GOT3 (cell line): ENCODE data around the gene PDE4D.
"Not testable (repeated sequence)": the region's sequence is repeated elsewhere in the genome, so short reads cannot be mapped to it uniquely, and the experiment has no call there.

Experiments used
- DNase-seq: peaks from one replicate; lab custom pipeline; 2025; ENCODE audit warnings: mixed read lengths; lab: John Stamatoyannopoulos, UW

Gene PDE4D

DNA sequence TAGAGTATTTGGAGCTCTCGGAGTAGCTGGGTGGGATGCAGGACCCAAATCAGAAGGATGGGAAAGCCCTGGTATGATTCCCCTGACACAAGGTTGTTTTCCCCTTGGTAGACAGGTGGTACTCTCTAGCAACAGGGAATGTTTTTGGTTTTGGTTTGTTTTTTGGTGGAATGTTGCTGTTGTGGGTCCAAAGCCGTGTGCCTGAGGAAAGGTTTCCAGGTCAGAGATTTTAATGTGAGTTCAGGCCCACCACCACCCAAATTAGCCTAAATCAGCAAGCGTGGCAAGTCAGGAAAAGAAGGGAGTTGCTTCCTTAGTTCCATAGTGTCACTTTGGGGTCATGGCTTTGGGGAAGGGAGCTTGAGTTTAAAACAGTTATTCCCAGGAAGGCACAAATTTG is 925.2 kb downstream of the PDE4D start:
- no peak for DNase-seq

- DNase-seq = no peak
These were observed 925.8 kb downstream of the PDE4D start for GRCh38 chr5:58967597-58968281.

DNA sequence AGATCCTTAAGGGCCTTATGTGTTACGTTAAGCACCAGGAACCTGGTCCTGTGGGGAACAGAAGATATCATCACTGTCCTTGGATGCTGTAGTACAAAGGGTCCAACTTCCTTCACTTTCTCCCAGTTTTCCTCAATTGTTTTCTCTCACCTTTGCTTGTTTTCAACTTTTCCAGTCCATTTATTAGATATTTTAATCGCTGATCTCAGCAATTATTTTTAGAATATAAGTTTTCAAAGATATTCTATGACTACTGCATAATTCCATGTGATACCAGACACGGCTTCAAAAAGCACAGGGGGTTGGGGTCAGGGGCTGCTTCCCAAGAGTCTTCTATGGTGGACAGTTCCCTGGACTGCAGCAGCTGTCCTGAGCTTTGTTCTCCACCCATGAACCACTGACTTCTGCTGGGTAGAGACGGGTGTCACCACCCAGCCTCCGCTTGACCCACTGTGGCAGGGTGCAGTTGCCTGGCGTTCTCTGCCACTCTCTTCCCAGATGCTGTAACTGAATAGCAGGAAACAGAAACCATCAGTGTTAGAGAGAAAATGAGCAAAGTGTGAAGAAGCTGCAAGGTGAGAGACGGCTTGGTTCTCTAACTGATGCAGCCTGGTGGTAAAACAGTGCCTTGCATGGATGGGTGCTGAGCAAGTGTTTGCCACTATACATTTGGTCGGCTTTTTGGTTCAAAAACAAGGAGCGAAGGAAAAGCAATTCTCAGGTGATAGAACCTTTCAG is 927.7 kb downstream of the PDE4D start:
- no peak for DNase-seq

GRCh38 chr5:58963821-58964220 is 929.7 kb downstream of the PDE4D start:
- DNase-seq = no peak

GRCh38 chr5:58963361-58963760 is 930.2 kb downstream of the PDE4D start:
- DNase-seq = no peak

DNA sequence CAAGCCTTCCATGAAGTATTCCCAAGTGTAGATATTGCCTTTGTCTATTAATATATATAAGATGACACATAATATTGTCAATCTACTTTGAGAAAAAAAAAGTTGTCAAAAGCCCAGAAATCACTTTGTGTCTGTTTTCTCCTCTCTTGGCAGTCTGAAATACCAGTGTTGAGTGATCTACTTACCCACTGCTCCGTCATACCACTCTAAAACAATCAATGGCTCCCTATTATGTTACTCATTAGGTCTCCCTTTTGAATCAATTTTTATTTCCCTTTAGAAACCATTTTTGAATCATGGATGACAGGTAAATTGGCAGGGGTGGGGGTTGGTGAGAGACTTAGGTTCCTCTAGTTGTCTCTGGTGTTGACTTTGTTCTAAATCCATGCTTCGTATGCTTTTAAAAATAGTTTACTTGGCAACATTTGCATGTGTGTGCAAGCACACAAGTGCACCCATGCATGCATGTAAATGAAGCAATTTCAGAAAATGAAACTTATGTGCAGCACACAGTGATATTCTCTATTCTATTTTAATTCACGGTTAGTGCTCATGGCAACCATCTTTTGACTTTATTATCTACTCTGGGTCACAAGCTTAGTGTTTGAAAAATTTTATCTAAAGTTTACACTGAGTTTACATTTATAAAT is 931.8 kb downstream of the PDE4D start:
- no peak for DNase-seq

- DNase-seq = no peak
These were observed 934.8 kb downstream of the PDE4D start for GRCh38 chr5:58958701-58959100.

GRCh38 chr5:58953218-58953617 is 940.3 kb downstream of the PDE4D start:
- not testable (repeated sequence) for DNase-seq

DNA sequence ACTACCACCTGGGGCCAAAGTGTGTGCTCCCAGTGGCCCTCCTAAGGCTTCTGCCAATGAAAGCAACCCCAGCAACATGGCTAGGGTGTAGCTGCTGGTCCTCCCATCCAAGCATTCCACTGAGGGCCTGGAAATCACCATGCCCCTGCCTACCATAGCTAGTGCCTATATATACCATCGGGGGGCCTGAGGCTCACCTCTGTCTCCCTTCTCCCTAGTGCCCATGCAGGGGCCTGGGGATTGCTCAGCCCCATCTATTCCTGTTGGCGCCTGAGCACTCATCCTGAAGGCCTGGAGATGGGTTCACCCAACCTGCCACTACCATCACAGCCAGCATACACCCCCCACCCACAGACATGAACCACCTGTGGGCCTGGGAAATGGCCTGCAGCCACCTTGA is 943.3 kb downstream of the PDE4D start:
- DNase-seq = no peak

DNA sequence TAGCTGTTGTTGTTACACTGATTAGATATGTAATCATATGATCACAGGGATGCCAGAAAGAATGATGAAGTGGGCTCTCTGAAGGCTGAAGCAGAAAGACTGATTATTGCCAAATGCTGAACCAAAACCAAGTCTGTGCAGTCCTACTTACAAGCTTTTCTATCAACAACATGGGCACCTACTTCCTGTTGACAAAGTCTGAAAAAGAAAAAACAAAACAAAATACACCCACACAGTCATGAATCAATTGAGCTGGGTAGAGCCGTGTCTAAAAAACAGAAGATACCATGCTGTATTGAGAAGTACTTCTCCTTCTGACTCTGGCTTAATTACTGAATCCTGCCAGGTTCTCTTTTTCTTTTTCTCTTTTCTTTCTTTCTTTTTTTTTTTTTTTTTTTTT is 947.3 kb downstream of the PDE4D start:
- DNase-seq = no peak

- DNase-seq = no peak
These were observed 949.3 kb downstream of the PDE4D start for GRCh38 chr5:58944221-58944620.

DNA sequence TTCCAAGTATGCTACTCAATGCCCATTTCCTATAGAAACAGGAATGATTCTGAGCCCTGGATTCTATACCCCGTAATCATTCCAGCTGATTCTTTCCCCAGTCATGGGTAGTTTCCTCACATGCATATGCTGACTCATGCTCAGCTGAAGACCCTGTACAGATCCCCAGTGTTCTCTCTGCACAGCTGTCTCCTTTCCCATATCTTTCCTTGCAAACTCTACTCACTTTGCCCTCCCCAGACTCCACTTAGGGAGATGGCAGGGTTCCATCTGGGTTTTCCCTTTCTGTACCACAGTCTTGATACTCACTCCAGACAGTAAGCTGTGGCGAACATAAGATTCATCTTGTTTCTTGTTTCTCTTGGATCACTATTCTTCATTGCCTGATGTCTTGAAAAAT is 953.1 kb downstream of the PDE4D start:
- no peak for DNase-seq

DNA sequence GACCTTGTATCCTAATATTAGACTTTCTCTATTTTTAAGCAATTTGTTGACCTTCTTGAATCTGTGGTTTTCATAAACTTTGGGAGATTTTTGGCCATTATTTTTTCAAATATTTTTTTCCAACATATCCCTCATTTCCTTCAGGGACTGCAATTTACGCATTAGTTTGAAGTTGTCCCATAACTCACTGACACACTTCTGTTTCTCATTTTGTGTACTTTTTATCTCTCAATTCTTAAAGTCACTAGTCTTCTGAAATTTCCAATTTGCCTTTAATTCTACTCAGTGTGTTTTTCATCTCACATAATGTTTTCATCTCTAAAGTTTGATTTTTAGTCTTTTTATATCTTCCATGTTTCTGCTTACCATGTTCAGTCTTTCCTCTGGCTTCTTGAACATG is 953.9 kb downstream of the PDE4D start:
- DNase-seq = no peak

GRCh38 chr5:58938563-58939424 is 954.7 kb downstream of the PDE4D start:
- DNase-seq = no peak

- no peak for DNase-seq
These were observed 956.4 kb downstream of the PDE4D start for GRCh38 chr5:58937031-58937681.

DNA sequence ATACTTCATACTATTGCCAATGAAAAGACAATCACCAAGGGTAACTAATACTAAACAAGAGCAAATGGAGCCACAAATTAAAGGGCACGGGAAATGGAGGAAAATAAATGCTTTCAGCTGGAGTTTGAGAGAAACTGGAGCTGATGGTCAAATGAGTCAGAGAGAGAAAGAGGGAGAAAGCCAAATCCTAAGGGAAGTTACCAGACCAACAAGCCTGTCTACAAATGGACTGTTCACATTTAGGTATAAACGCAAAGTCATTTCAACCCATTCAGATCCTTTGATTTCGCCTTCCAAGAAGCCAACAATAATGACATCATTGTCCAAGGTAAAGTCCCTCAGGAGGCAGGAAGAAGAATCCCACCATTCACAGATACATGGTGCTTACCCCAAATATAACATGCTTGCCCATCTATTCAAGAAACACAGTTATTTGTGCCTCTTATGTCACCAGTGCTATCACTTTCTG is 958.9 kb downstream of the PDE4D start:
- no peak for DNase-seq

DNA sequence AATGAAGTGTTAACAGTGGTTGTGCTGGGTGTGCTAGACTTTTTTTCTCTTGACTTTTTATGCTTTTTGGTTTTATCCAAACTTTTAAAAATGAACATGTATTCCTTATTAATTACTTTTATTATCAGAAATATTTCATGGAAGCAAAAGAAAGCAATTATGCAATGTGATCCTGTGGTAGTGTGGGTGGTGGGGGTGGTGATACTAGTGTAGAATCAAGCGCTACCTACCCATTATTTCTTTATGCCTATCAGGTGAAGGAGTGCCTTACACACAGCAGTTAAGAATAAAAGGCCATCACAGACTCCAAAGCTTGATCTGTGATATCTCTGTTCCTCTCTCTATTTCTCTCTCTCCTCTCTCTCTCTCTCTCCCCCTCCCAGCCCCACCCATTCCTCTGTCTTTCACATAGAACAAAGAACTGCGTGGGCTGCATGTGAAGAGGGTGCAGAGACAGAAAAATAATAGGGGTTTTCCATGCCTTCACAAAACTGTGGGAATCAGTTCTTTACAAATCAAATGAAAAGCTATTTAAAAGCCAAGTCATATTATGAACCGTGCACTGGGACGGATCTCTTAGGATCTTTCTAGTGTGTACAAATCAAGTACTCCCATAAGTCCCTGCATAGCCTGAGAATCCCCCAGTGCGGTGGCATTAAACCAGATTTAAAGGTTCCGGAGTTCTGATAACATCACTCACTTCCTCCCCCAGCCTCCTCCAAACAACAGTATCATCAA is 959.5 kb downstream of the PDE4D start:
- no peak for DNase-seq

DNA sequence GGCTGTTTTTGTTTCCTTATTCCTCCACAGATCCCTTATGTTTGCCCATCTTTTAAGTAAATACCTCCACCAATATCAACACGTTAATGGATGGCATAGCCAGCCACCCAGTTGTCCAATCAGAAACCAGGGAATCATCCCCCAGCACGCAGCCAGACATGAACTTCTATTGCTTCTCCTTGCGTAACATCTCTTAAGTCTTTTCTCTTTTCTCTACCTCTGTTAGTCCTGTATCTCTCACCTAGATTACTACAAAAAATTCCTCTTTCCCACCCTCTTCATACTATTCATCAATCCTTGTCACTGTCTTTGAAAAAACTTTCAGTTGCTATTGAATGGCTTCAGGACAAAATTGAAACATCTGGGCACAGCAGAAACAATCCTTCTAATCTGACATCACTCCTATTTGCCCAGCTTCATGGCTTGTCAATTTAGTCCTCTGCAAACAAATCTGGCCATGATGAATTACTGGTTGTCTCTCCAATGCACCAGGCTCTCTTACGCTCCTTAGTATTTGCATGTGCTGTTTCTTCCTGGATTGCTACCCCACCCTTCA is 961.4 kb downstream of the PDE4D start:
- no peak for DNase-seq

DNA sequence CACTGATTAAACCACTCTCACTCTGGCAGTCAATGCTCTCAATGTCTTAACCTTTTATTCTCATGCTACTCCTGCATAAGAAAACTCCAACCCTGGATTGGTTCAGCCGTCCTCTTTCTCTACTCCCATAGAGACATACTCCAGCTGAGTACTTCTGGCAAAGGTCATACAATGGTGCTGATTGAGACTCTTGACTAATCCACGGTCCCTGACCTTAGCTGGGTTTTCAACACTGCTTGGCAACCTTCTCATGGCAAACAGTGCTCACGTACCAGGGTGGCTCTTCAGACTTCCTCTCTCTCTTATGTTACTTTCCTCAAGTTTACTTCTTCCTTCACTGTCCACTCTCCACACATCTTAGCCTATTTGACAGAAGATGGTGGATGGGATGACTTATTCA is 963.0 kb downstream of the PDE4D start:
- DNase-seq = no peak

- no peak for DNase-seq
These were observed 963.8 kb downstream of the PDE4D start for GRCh38 chr5:58929726-58930125.

DNA sequence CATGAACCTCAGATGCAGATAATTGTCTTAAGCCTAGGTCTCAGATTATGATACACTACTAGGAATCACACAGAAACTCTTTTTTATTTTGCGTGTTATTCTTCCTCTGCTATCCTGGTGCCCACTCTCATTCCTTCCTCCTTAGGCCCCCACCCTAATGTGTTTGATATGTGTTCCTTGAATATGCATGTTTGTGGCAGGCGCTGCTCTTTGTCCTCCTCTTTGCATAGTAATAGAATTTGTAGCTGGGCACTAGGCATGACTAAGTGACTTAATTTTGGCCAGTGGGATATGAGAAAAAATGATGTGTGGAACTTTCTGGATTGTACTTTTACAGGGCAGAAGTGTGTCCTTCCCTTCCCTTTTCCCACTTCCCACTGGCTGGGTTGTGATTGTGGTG is 965.6 kb downstream of the PDE4D start:
- DNase-seq = no peak
